ENCODE results near the gene EBP. TPM values are rescaled to one million over a fixed set of nuclear protein-coding genes. Genes with fewer than 3 reads are reported as not detected.

Gene EBP
- total RNA-seq, 1 experiment from 2014 or later: 76.1 TPM

GRCh38 chrX:48480583-48480982, 41.0 kb upstream of the EBP start:
- no peak for DNase-seq (ENCODE audit: low read depth in 1 of 2, low spot score in 2 of 2)
- Histone ChIP-seq H3K4me1 (replicated peaks) (peaks cover 4% of the 10 kb centered on the region; the same call in 1 of the 2 replicates), H3K27ac (no peak overlapping the region), H3K4me3 (no peak overlapping the region), H3K27me3 (replicated peaks) (no peaks in the 10 kb centered on the region), H3K9me3 (replicated peaks) (no peaks in the 10 kb centered on the region), H3K36me3 (peaks cover 59% of the 10 kb centered on the region)

- Histone ChIP-seq H3K4me1 (replicated peaks) (peaks cover 14% of the 10 kb centered on the region), H3K27me3 (replicated peaks) (no peaks in the 10 kb centered on the region), H3K9me3 (replicated peaks) (no peaks in the 10 kb centered on the region), H3K27ac (no peak overlapping the region), H3K36me3 (peaks cover 69% of the 10 kb centered on the region), H3K4me3 (no peak overlapping the region)
- DNase-seq (ENCODE audit: low read depth in 1 of 2, low spot score in 2 of 2): no peak
Measured at GRCh38 chrX:48482526-48482925, 39.1 kb upstream of the EBP start.

DNA sequence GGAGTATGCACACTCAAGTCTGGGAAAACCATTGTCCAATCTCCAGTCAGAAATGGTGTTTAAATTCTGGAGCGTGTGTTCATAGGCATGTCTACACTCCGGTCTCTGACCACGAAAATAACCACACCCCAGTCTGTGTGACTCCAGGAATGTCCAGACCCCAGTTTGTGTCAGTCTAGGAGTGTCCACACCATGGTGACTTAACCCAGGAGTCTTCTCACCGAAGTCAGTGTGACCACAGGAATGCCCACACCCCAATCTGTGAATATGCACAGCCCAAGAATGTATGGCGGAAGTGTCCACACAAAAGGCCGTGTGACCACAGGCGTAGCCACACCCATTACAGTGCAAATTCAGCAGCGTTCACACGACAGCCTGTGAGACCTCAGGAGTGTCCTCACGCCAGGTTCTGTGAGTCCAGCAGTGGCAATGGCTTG, 34.2 kb upstream of the EBP start:
- no peak overlapping the region for H3K4me3 ChIP-seq
- peaks cover 48% of the 10 kb centered on the region for H3K4me1 ChIP-seq (replicated peaks)
- peaks cover 49% of the 10 kb centered on the region for H3K36me3 ChIP-seq
- peaks cover 7% of the 10 kb centered on the region; the same call in 1 of the 2 replicates for H3K9me3 ChIP-seq (replicated peaks)
- no peaks in the 10 kb centered on the region for H3K27me3 ChIP-seq (replicated peaks)
- peak overlapping the region; percentile 100 for H3K27ac ChIP-seq
- DNase-seq (ENCODE audit: low read depth in 1 of 2, low spot score in 2 of 2): peak; percentile 93 to 95

- peaks cover 43% of the 10 kb centered on the region for H3K36me3 ChIP-seq
- no peak overlapping the region for H3K4me3 ChIP-seq
- peaks cover 55% of the 10 kb centered on the region for H3K4me1 ChIP-seq (replicated peaks)
- no peaks in the 10 kb centered on the region for H3K27me3 ChIP-seq (replicated peaks)
- no peak for DNase-seq (ENCODE audit: low read depth in 1 of 2, low spot score in 2 of 2)
- peaks cover 7% of the 10 kb centered on the region; the same call in 1 of the 2 replicates for H3K9me3 ChIP-seq (replicated peaks)
- H3K27ac ChIP-seq: peak overlapping the region; percentile 100
Measured at GRCh38 chrX:48488034-48488433, 33.6 kb upstream of the EBP start.

DNA sequence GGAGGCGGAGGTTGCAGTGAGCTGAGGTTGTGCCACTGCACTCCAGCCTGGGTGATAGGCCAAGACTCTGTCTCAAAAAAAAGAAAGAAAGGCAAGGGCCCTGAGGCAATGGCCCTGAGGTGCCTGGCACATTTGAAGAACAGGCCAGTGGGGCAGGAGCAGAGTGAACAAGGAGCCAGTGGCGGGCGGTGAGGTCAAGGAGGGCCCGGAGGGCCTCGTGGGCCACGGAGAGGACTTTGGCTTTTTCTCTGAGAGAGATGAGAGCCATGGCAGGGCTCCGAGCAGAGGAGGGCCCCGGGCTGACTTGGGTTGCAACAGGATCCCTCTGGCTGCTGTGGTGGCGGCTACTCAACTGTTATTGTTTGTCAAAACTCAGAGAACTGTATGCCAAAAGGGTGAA, 32.3 kb upstream of the EBP start:
- Histone ChIP-seq H3K4me1 (replicated peaks) (peaks cover 61% of the 10 kb centered on the region), H3K36me3 (peaks cover 33% of the 10 kb centered on the region), H3K4me3 (no peak overlapping the region), H3K27ac (peak overlapping the region; percentile 100), H3K27me3 (replicated peaks) (no peaks in the 10 kb centered on the region), H3K9me3 (replicated peaks) (peaks cover 7% of the 10 kb centered on the region; the same call in 1 of the 2 replicates)
- DNase-seq (ENCODE audit: low read depth in 1 of 2, low spot score in 2 of 2): no peak

- Histone ChIP-seq H3K9me3 (replicated peaks) (peaks cover 7% of the 10 kb centered on the region; the same call in 1 of the 2 replicates), H3K4me3 (no peak overlapping the region), H3K4me1 (replicated peaks) (peaks cover 61% of the 10 kb centered on the region), H3K27me3 (replicated peaks) (no peaks in the 10 kb centered on the region), H3K27ac (peak overlapping the region; percentile 13; the same call in 1 of the 2 replicates), H3K36me3 (peaks cover 27% of the 10 kb centered on the region)
- no peak for DNase-seq (ENCODE audit: low read depth in 1 of 2, low spot score in 2 of 2)
Measured at GRCh38 chrX:48489892-48490291, 31.7 kb upstream of the EBP start.

GRCh38 chrX:48490661-48491060, 30.9 kb upstream of the EBP start:
- Histone ChIP-seq H3K4me1 (replicated peaks) (peaks cover 61% of the 10 kb centered on the region), H3K36me3 (peaks cover 21% of the 10 kb centered on the region), H3K27me3 (replicated peaks) (no peaks in the 10 kb centered on the region), H3K9me3 (replicated peaks) (peaks cover 7% of the 10 kb centered on the region; the same call in 1 of the 2 replicates), H3K27ac (peak overlapping the region; percentile 13; the same call in 1 of the 2 replicates), H3K4me3 (no peak overlapping the region)
- DNase-seq (ENCODE audit: low read depth in 1 of 2, low spot score in 2 of 2): no peak

- no peak for DNase-seq (ENCODE audit: low read depth in 1 of 2, low spot score in 2 of 2)
- Histone ChIP-seq H3K36me3 (peaks cover 9% of the 10 kb centered on the region), H3K4me3 (no peak overlapping the region), H3K27ac (peak overlapping the region; percentile 64), H3K4me1 (replicated peaks) (peaks cover 55% of the 10 kb centered on the region), H3K27me3 (replicated peaks) (no peaks in the 10 kb centered on the region), H3K9me3 (replicated peaks) (peaks cover 7% of the 10 kb centered on the region; the same call in 1 of the 2 replicates)
Measured at GRCh38 chrX:48491809-48492208, 29.8 kb upstream of the EBP start.

- Histone ChIP-seq H3K27ac (peak overlapping the region; percentile 64), H3K9me3 (replicated peaks) (peaks cover 7% of the 10 kb centered on the region; the same call in 1 of the 2 replicates), H3K4me3 (no peak overlapping the region), H3K4me1 (replicated peaks) (peaks cover 53% of the 10 kb centered on the region), H3K27me3 (replicated peaks) (no peaks in the 10 kb centered on the region), H3K36me3 (peaks cover 8% of the 10 kb centered on the region)
- DNase-seq (ENCODE audit: low read depth in 1 of 2, low spot score in 2 of 2): peak; percentile 57 to 60
Measured at GRCh38 chrX:48492293-48492910, 29.2 kb upstream of the EBP start.

DNA sequence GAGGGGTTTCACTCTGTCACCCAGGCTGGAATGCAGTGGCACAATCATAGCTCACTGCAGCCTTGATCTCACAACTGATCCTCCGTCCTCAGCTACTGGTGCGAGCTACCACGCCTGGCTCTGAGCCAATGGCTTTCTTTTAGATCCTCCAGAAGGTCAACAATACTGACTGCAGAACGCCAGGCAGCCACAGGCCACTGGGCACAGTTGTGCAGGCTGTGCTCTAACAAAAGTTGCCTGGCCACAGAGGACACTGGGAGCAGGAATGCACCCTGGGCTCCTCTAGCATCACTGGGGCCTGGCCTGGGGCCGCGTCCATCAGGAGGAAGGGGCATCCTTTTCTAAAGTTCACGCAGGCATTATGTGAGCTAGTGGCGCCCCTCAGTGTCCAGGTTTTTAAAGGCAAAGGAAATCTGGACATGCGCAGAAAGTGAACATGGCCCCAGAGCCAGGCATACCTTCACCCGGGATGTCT, 27.7 kb upstream of the EBP start:
- H3K27ac ChIP-seq: no peak overlapping the region
- DNase-seq (ENCODE audit: low read depth in 1 of 2, low spot score in 2 of 2): no peak
- no peaks in the 10 kb centered on the region for H3K9me3 ChIP-seq (replicated peaks)
- no peaks in the 10 kb centered on the region for H3K36me3 ChIP-seq
- no peaks in the 10 kb centered on the region for H3K27me3 ChIP-seq (replicated peaks)
- peaks cover 54% of the 10 kb centered on the region for H3K4me1 ChIP-seq (replicated peaks)
- no peak overlapping the region for H3K4me3 ChIP-seq

- Histone ChIP-seq H3K4me1 (replicated peaks) (peaks cover 45% of the 10 kb centered on the region), H3K4me3 (no peak overlapping the region), H3K9me3 (replicated peaks) (no peaks in the 10 kb centered on the region), H3K27me3 (replicated peaks) (no peaks in the 10 kb centered on the region), H3K27ac (no peak overlapping the region), H3K36me3 (no peaks in the 10 kb centered on the region)
- no peak for DNase-seq (ENCODE audit: low read depth in 1 of 2, low spot score in 2 of 2)
Measured at GRCh38 chrX:48496660-48497059, 24.9 kb upstream of the EBP start.

DNA sequence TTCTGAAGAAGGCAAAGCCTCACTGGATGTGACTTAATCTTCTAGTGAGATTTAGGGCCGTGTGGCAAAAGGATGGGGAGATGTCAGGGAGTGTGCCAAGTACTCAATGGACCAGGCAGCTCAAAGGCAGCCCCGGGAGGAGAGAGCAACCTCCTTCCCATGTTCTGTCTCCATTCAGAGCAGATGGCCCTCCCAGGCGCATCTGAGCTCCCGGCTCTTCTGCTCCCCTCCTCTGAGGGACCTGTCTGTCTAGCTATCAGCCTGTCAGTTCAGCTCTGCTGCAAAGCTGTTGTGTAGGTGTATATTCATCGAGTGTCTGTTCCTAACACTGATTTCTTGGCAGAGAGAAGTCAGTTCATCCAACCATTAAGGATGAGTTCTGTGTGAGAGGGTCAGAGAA, 23.7 kb upstream of the EBP start:
- no peak for DNase-seq (ENCODE audit: low read depth in 1 of 2, low spot score in 2 of 2)
- Histone ChIP-seq H3K4me1 (replicated peaks) (peaks cover 33% of the 10 kb centered on the region), H3K27ac (peak overlapping the region; percentile 73)

DNA sequence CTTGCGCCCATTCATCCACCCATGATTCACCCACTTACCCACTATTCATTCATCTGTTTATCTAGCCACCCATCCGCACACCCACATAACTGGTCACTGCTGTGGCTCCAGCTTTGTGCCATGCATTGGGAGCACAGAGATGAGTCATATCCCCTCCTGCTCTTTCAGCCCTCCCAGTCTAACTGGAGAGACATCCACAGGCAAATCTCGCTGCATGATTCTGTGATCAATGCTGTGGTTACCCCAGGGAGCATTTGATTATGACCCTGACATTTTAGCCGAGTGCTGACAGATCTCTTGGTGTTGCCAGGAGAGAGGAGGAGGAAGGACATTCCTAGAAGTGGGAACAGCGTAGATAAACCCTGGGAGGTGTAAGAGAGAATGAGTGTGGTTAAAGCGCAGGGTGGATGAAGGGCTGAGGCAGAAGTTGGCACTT, 23.2 kb upstream of the EBP start:
- Histone ChIP-seq H3K27me3 (replicated peaks) (no peaks in the 10 kb centered on the region), H3K27ac (peak overlapping the region; percentile 73)
- DNase-seq (ENCODE audit: low read depth in 1 of 2, low spot score in 2 of 2): peak; percentile 82 to 83

More for the DNA sequence above, 23.7 kb upstream of the EBP start:
- Histone ChIP-seq H3K9me3 (replicated peaks) (no peaks in the 10 kb centered on the region), H3K27me3 (replicated peaks) (no peaks in the 10 kb centered on the region), H3K36me3 (no peaks in the 10 kb centered on the region), H3K4me3 (no peak overlapping the region)

GRCh38 chrX:48504261-48504660, 17.3 kb upstream of the EBP start:
- DNase-seq (ENCODE audit: low read depth in 1 of 2, low spot score in 2 of 2): no peak
- Histone ChIP-seq H3K4me3 (no peak overlapping the region), H3K36me3 (no peaks in the 10 kb centered on the region), H3K27ac (no peak overlapping the region), H3K9me3 (replicated peaks) (no peaks in the 10 kb centered on the region), H3K27me3 (replicated peaks) (no peaks in the 10 kb centered on the region), H3K4me1 (replicated peaks) (peaks cover 1% of the 10 kb centered on the region; the same call in 1 of the 2 replicates)

More for the DNA sequence above, 23.2 kb upstream of the EBP start:
- H3K4me3 ChIP-seq: no peak overlapping the region
- H3K4me1 ChIP-seq (replicated peaks): peaks cover 28% of the 10 kb centered on the region
- H3K36me3 ChIP-seq: no peaks in the 10 kb centered on the region
- H3K9me3 ChIP-seq (replicated peaks): no peaks in the 10 kb centered on the region
